Measurements from ENCODE around the gene CPT1B.

DNA sequence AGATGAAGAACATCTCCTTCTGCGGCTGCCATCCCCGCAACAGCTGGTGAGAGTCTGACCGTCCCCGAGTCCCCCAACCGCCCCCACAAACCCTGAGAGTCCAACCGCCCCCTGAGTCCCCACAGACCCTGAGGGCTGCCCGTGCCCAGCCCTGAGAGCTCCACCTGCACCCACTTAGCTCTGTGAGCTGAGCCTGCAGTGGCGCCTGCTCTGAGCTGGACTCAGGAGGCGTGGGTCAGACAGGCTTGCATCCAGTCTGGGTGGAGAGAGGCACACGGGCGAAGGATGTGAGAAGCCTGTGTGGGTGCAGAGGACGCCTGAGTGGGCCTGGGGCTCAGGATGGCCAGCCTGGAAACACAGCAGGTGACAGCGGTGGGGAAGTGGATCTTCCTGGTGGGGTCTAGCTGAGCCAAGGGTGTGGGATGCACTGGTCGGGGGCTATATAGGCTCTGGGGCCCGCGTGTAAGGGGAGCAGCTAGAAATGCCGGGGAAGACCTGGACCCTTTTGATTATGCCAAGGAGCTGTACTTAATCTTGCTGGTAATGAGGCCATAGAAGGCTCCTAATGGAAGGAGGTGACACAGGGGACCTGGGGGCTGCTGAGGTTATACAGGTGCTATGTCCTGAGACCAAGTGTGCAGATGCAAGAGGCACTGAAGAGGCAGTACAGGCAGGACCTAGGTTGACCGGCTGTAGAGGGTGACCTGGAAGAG is 28.9 kb upstream of the CPT1B start:
- TF ChIP-seq, protein P1, sequence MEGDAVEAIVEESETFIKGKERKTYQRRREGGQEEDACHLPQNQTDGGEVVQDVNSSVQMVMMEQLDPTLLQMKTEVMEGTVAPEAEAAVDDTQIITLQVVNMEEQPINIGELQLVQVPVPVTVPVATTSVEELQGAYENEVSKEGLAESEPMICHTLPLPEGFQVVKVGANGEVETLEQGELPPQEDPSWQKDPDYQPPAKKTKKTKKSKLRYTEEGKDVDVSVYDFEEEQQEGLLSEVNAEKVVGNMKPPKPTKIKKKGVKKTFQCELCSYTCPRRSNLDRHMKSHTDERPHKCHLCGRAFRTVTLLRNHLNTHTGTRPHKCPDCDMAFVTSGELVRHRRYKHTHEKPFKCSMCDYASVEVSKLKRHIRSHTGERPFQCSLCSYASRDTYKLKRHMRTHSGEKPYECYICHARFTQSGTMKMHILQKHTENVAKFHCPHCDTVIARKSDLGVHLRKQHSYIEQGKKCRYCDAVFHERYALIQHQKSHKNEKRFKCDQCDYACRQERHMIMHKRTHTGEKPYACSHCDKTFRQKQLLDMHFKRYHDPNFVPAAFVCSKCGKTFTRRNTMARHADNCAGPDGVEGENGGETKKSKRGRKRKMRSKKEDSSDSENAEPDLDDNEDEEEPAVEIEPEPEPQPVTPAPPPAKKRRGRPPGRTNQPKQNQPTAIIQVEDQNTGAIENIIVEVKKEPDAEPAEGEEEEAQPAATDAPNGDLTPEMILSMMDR (IDR thresholded peaks at IDR 0.05) = no peak
- TF ChIP-seq POLR2A (IDR thresholded peaks at IDR 0.05) = no peak

Measured in lower leg skin (tissue), 3 donors.